Measurements from ENCODE around the gene SLC5A1.
"Not testable (repeated sequence)": the region's sequence is repeated elsewhere in the genome, so short reads cannot be mapped to it uniquely, and the experiment has no call there.

The SLC5A1 gene

DNA sequence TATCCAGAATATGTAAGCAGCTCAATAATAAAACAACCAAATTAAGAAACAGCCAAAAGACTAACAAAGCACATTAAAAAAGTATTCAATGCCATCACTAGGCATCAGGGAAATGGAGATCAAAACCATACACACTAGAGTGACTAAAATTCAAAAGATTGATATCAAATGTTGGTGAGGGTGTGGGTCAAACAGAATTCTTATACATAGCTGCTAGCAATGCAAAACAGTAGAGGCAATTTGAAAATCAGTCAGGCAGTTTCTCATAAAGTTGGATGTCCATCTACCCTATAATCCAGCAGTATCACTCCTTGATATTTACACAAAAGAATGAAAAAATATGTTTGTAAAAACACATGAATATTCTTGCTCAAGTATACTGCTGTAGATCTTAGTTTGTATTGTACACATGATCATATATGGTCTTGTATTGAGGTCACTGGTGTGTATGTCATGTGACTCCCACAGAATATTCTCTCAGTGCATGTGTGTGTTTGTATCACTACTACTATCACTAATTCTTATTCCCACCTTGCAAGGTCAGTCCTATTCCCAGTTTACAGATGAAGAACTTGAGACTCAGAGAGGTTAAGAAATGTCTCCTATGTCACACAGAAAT is 54.9 kb downstream of the SLC5A1 start:
- no peak for DNase-seq

DNA sequence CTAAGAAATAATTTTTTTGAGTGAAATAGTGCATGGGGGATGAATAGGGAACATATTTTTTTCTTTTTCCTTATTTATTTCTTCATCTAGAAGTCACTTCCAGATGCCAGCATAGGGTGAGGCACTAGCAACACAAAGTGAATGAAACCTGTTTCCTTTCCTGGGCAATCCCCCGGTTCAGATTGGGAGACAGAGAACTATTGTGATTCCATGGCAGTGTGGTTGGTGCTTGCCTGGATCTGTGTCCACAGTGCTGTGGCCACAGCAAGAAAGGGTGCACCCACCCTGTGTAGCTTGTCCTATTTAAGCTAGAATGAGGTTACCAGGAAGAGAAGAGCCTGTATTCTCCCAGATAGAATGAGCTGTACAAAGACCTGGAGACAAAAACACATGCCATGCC is 57.6 kb downstream of the SLC5A1 start:
- no peak for DNase-seq

GRCh38 chr22:32103658-32104315 is 60.7 kb downstream of the SLC5A1 start:
- peak; percentile 0 for DNase-seq

- no peak for DNase-seq
Measured at GRCh38 chr22:32106930-32107329, 63.9 kb downstream of the SLC5A1 start.

DNA sequence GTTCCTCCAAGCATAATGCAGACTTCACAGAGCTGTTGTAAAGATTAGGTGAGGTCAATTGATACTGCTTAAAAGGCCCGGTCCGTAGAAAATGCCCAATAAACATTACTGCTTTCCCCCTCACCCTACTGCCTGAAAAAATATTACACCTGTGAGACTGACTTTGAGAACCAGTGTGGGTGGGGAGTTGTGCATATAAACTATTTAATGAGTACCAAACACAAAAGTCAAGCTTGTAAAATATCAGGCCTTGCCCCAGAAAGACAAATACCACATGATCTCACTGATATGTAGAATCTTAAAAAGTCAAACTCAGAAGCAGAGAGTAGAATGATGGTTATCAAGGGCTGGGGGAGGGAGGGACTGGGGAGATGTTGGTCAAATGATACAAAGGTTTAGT is 69.3 kb downstream of the SLC5A1 start:
- no peak for DNase-seq

- DNase-seq = no peak
Measured at GRCh38 chr22:32119568-32120235, 76.6 kb downstream of the SLC5A1 start.

DNA sequence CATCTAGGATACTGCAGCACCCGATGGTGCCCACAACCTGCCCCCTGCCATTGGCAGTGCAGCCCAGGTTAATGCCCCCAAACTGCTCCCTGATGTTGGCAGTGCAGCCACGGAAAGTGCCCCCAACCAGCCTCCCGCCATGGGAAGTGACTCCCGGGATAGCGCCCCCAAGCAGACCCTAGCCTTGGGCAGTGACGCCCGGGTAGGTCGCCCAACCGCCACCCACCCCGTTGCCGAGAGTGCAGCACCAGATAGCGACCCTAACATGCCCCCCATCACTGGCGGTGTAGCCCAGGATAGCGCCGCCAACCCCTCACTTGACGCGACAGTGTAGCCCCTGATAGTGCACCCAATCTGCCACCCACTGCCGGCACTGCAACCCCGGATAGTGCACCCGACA is 77.5 kb downstream of the SLC5A1 start:
- no peak for DNase-seq

- no peak for DNase-seq
Measured at GRCh38 chr22:32122899-32123298, 79.8 kb downstream of the SLC5A1 start.

GRCh38 chr22:32123657-32124056 is 80.6 kb downstream of the SLC5A1 start:
- no peak for DNase-seq

GRCh38 chr22:32127904-32128303 is 84.8 kb downstream of the SLC5A1 start:
- no peak for DNase-seq

- DNase-seq = no peak
Measured at GRCh38 chr22:32130464-32130863, 87.4 kb downstream of the SLC5A1 start.

- no peak for DNase-seq
Measured at GRCh38 chr22:32132126-32132525, 89.1 kb downstream of the SLC5A1 start.

DNA sequence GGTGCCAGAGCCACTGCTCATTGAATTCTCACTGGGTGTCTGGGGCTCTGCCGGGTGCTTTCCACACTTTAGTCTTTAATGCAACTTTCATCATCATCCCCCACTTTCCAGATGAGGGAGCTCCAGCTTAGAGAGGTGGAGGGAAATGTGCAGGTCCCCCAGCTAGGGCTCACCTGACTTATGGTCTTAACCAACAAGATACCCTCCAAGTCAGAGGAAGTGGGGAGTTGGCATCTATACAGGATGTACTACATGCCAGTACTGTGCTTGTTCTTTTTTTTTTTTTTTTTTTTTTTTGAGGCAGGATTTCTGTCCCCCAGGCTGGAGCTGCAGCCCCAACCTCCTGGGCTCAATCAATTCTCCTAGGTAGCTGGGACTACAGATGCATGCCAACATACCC is 89.7 kb downstream of the SLC5A1 start:
- no peak for DNase-seq

GRCh38 chr22:32134796-32135195 is 91.7 kb downstream of the SLC5A1 start:
- not testable (repeated sequence) for DNase-seq

GRCh38 chr22:32135958-32136357 is 92.9 kb downstream of the SLC5A1 start:
- not testable (repeated sequence) for DNase-seq

DNA sequence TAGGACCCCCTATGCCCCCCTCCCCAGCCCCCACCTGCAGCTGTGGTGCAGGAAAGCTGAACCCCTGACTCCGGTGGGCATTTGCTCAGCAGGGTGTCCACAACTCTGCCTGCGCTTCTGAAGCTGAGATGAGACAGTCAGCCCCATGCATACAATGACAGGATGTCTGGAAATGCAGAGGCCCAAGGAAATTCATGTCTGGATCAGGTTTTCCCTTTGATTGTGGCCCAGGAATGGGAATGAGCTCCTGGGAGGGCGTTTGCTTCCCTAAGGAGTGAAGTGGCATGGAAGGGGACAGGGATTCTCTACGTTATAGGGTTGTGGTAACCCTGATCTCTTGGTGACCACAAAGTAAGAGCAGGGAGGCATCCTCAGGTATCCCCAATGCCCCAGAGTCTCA is 93.8 kb downstream of the SLC5A1 start:
- not testable (repeated sequence) for DNase-seq

- DNase-seq = not testable (repeated sequence)
Measured at GRCh38 chr22:32137731-32138324, 94.8 kb downstream of the SLC5A1 start.

DNA sequence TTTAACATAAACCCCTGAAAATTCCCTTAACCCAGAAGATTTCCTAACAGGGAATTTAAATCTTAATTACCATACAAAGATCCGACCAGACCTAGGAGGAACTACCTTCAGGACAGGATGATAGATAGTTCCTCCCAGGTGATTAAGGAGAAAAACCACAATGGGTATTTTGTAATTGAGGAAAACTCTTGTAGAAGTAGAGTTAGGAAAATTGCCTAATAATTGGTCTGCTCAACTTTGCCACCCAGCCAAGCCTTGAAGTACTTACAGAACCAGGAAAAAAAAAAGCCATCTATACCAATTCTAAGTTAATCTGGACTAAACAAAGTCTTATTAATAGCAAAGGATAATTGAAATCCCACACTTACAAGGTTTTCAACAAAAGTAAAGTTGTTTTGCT is 95.5 kb downstream of the SLC5A1 start:
- DNase-seq = not testable (repeated sequence)

DNA sequence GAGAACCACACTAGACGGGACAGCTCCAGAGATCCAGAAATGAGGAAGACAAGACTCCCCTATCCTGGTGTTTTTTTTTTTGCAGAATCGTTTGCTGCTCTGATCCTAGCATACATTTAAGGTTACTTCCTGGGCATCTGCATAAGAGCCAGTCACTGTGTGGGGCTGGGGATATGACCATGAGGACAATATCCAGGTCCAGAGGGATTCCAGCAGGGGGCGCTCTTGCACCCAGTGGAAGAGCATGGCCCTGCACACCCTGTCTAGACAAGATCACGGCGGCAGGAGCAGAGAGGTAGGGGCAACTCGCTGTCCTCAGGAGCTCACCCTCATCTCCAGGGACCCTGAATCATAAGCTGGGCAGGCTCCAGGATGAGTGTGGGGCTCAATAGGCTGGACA is 97.6 kb downstream of the SLC5A1 start:
- DNase-seq = not testable (repeated sequence)

DNA sequence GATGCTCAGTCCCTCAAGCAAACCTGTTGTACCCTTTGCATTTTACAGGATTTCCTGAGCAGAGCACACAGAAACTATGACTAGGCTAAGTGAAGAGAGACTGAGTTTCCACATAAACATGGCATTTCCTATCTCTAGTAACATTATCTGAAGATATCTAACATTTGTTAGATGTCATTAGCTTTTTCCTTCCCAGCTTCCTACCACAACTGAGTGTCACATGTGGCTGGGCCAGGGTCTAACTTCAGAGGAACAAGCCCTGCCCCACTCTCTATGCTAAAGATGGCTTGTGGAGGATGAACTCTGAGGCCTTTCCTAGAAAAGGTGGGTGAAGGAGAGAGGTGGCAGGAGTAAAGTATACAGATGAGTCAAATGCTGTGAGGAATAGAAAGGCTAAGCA is 99.5 kb downstream of the SLC5A1 start:
- no peak for DNase-seq

DNA sequence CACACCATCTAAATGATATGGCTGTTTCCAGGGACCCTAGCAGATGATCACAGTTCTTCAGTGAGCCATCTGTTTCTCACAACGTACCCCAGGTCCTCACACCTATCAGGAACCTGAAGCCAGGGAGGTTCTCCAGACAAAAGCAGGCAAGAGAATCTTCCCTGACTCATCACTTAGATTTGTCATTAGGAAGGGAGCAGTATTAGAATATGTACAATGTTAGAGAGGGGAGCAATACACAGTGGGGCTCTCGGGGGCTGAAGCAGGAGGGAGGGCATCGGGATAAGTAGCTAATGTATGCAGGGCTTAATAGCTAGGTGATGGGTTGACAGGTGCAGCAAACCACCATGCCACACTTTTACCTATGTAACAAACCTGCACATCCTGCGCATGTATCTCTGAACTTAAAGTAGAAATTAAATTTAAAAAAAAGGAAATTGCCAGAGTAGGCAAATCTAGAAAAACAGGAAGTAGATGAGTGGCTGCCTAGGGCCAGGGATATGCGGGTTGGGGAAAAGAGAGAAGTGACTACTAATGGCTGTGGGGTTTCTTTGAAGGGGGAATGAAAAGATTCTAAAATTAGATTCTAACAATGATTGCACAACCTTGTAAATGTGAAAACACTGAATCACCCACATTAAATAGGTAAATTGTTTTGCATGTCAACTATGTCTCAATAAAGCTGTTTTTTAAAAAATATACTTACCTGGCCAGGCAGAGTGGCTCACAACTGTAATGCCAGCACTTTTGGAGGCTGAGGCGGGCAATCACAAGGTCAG is 101.6 kb downstream of the SLC5A1 start:
- no peak for DNase-seq

DNA sequence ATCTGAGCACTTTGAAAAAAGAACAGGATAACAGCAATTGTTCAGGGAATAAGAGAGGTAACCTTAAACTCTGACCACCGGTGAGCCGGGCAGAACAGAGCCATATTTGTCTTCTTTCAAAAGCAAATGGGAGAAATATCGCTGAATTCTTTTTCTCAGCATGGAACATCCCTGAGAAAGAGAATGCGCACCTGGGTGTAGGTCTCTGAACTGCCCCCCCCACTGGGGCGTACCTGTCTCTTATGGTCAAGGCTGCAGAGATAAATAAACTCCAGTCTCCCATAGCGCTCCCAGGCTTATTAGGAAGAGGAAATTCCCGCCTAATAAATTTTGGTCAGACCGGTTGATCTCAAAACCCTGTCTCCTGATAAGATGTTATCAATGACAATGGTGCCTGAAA is 104.1 kb downstream of the SLC5A1 start:
- not testable (repeated sequence) for DNase-seq

GRCh38 chr22:32148372-32148771 is 105.3 kb downstream of the SLC5A1 start:
- DNase-seq = not testable (repeated sequence)
